Thyroid gland (tissue), 4 donors: ENCODE data around the gene ST8SIA3.

Experiments used
- CTCF ChIP-seq, 6 experiments: fragments of 200-600 bp in 3 of 6; fragments of 450-650 bp in 3 of 6; sonication (generic) in 3 of 6; IDR thresholded peaks; one replicate each; pipeline ENCODE4 v1.5.1; 2016 to 2019; ENCODE audit warnings: antibody characterized with exemption in 6 of 6, mild to moderate bottlenecking in 2 of 6, inconsistent platforms in 1 of 6, moderate library complexity in 1 of 6
- POLR2A ChIP-seq, 2 donors: fragments of 450-650 bp; IDR thresholded peaks; one replicate each; pipeline ENCODE4 v1.6.1; 2017; ENCODE audit warnings: antibody characterized with exemption in 2 of 2, mild to moderate bottlenecking in 2 of 2, moderate library complexity in 1 of 2

GRCh38 chr18:57352761-57353136 is 392 bp downstream of the ST8SIA3 start:
- TF ChIP-seq CTCF (IDR thresholded peaks at IDR 0.05) (no peak), POLR2A (IDR thresholded peaks at IDR 0.05) (no peak)
